Measurements from ENCODE around the gene PTCH1.

The PTCH1 gene

GRCh38 chr9:95491543-95492320, 25.0 kb downstream of the PTCH1 start:
- Histone ChIP-seq H3K9me3 (ENCODE audit: insufficient read depth, low read length) (no peaks in the 10 kb centered on the region; the same call in 1 of the 2 replicates), H3K4me3 (ENCODE audit: insufficient read length, low read depth) (no peak overlapping the region), H3K27me3 (ENCODE audit: insufficient read depth, insufficient read length) (no peaks in the 10 kb centered on the region), H3K9ac (ENCODE audit: insufficient read length, low read depth) (no peak overlapping the region), H3K36me3 (ENCODE audit: insufficient read depth, insufficient read length, low read length) (peaks cover 79% of the 10 kb centered on the region), H3K4me1 (ENCODE audit: insufficient read depth, insufficient read length) (peaks cover 5% of the 10 kb centered on the region)
- no peak for TF ChIP-seq SUZ12 (IDR thresholded peaks at IDR 0.05; ENCODE audit: extremely low read depth, insufficient read depth, insufficient read length)
- TF ChIP-seq ZNF274 (IDR thresholded peaks at IDR 0.05; ENCODE audit: low read depth, low read length): no peak
- no peak for TF ChIP-seq YY1 (IDR thresholded peaks at IDR 0.05; ENCODE audit: insufficient read depth, insufficient read length)
- DNase-seq (ENCODE audit: low read depth, low spot score): no peak

GRCh38 chr9:95488954-95489353, 27.8 kb downstream of the PTCH1 start:
- H3K36me3 ChIP-seq (ENCODE audit: insufficient read depth, insufficient read length, low read length): peaks cover 83% of the 10 kb centered on the region

GRCh38 chr9:95486318-95486717, 30.5 kb downstream of the PTCH1 start:
- no peaks in the 10 kb centered on the region for H3K4me1 ChIP-seq (ENCODE audit: insufficient read depth, insufficient read length)
- no peak overlapping the region for H3K9ac ChIP-seq (ENCODE audit: insufficient read length, low read depth)
- H3K27me3 ChIP-seq (ENCODE audit: insufficient read depth, insufficient read length): no peaks in the 10 kb centered on the region
- no peak overlapping the region for H3K4me3 ChIP-seq (ENCODE audit: insufficient read length, low read depth)
- H3K36me3 ChIP-seq (ENCODE audit: insufficient read depth, insufficient read length, low read length): peaks cover 81% of the 10 kb centered on the region
- no peaks in the 10 kb centered on the region; the same call in 1 of the 2 replicates for H3K9me3 ChIP-seq (ENCODE audit: insufficient read depth, low read length)
- no peak for DNase-seq (ENCODE audit: low read depth, low spot score)
- TF ChIP-seq ZNF274 (IDR thresholded peaks at IDR 0.05; ENCODE audit: low read depth, low read length): no peak

More at GRCh38 chr9:95488954-95489353, 27.8 kb downstream of the PTCH1 start:
- Histone ChIP-seq H3K4me3 (ENCODE audit: insufficient read length, low read depth) (no peak overlapping the region), H3K9ac (ENCODE audit: insufficient read length, low read depth) (no peak overlapping the region), H3K27me3 (ENCODE audit: insufficient read depth, insufficient read length) (no peaks in the 10 kb centered on the region), H3K9me3 (ENCODE audit: insufficient read depth, low read length) (no peaks in the 10 kb centered on the region; the same call in 1 of the 2 replicates), H3K4me1 (ENCODE audit: insufficient read depth, insufficient read length) (no peaks in the 10 kb centered on the region)
- no peak for DNase-seq (ENCODE audit: low read depth, low spot score)
- no peak for TF ChIP-seq ZNF274 (IDR thresholded peaks at IDR 0.05; ENCODE audit: low read depth, low read length)
- no peak for TF ChIP-seq SUZ12 (IDR thresholded peaks at IDR 0.05; ENCODE audit: extremely low read depth, insufficient read depth, insufficient read length)
- TF ChIP-seq YY1 (IDR thresholded peaks at IDR 0.05; ENCODE audit: insufficient read depth, insufficient read length): no peak

GRCh38 chr9:95484225-95484624, 32.5 kb downstream of the PTCH1 start:
- Histone ChIP-seq H3K4me3 (ENCODE audit: insufficient read length, low read depth) (no peak overlapping the region), H3K27me3 (ENCODE audit: insufficient read depth, insufficient read length) (no peaks in the 10 kb centered on the region), H3K4me1 (ENCODE audit: insufficient read depth, insufficient read length) (peaks cover 4% of the 10 kb centered on the region), H3K9me3 (ENCODE audit: insufficient read depth, low read length) (no peaks in the 10 kb centered on the region; the same call in 1 of the 2 replicates), H3K36me3 (ENCODE audit: insufficient read depth, insufficient read length, low read length) (peaks cover 92% of the 10 kb centered on the region), H3K9ac (ENCODE audit: insufficient read length, low read depth) (no peak overlapping the region)
- no peak for TF ChIP-seq SUZ12 (IDR thresholded peaks at IDR 0.05; ENCODE audit: extremely low read depth, insufficient read depth, insufficient read length)
- no peak for TF ChIP-seq ZNF274 (IDR thresholded peaks at IDR 0.05; ENCODE audit: low read depth, low read length)
- TF ChIP-seq YY1 (IDR thresholded peaks at IDR 0.05; ENCODE audit: insufficient read depth, insufficient read length): no peak
- no peak for DNase-seq (ENCODE audit: low read depth, low spot score)

- Histone ChIP-seq H3K9me3 (ENCODE audit: insufficient read depth, low read length) (no peaks in the 10 kb centered on the region; the same call in 1 of the 2 replicates), H3K4me3 (ENCODE audit: insufficient read length, low read depth) (no peak overlapping the region), H3K27me3 (ENCODE audit: insufficient read depth, insufficient read length) (no peaks in the 10 kb centered on the region), H3K36me3 (ENCODE audit: insufficient read depth, insufficient read length, low read length) (peaks cover 93% of the 10 kb centered on the region), H3K4me1 (ENCODE audit: insufficient read depth, insufficient read length) (peaks cover 4% of the 10 kb centered on the region), H3K9ac (ENCODE audit: insufficient read length, low read depth) (no peak overlapping the region)
- DNase-seq (ENCODE audit: low read depth, low spot score): no peak
- no peak for TF ChIP-seq YY1 (IDR thresholded peaks at IDR 0.05; ENCODE audit: insufficient read depth, insufficient read length)
- no peak for TF ChIP-seq ZNF274 (IDR thresholded peaks at IDR 0.05; ENCODE audit: low read depth, low read length)
- no peak for TF ChIP-seq SUZ12 (IDR thresholded peaks at IDR 0.05; ENCODE audit: extremely low read depth, insufficient read depth, insufficient read length)
These were observed 33.3 kb downstream of the PTCH1 start for GRCh38 chr9:95483431-95483830.

- Histone ChIP-seq H3K9ac (ENCODE audit: insufficient read length, low read depth) (no peak overlapping the region), H3K9me3 (ENCODE audit: insufficient read depth, low read length) (no peaks in the 10 kb centered on the region; the same call in 1 of the 2 replicates), H3K27me3 (ENCODE audit: insufficient read depth, insufficient read length) (no peaks in the 10 kb centered on the region), H3K4me3 (ENCODE audit: insufficient read length, low read depth) (no peak overlapping the region), H3K4me1 (ENCODE audit: insufficient read depth, insufficient read length) (peaks cover 9% of the 10 kb centered on the region), H3K36me3 (ENCODE audit: insufficient read depth, insufficient read length, low read length) (peaks cover 95% of the 10 kb centered on the region)
- no peak for DNase-seq (ENCODE audit: low read depth, low spot score)
- TF ChIP-seq YY1 (IDR thresholded peaks at IDR 0.05; ENCODE audit: insufficient read depth, insufficient read length): no peak
- no peak for TF ChIP-seq ZNF274 (IDR thresholded peaks at IDR 0.05; ENCODE audit: low read depth, low read length)
- no peak for TF ChIP-seq SUZ12 (IDR thresholded peaks at IDR 0.05; ENCODE audit: extremely low read depth, insufficient read depth, insufficient read length)
These were observed 34.1 kb downstream of the PTCH1 start for GRCh38 chr9:95482621-95483020.

- Histone ChIP-seq H3K9me3 (ENCODE audit: insufficient read depth, low read length) (no peaks in the 10 kb centered on the region), H3K9ac (ENCODE audit: insufficient read length, low read depth) (no peak overlapping the region), H3K27me3 (ENCODE audit: insufficient read depth, insufficient read length) (no peaks in the 10 kb centered on the region), H3K36me3 (ENCODE audit: insufficient read depth, insufficient read length, low read length) (peaks cover 96% of the 10 kb centered on the region), H3K4me1 (ENCODE audit: insufficient read depth, insufficient read length) (peaks cover 15% of the 10 kb centered on the region), H3K4me3 (ENCODE audit: insufficient read length, low read depth) (no peak overlapping the region)
- TF ChIP-seq ZNF274 (IDR thresholded peaks at IDR 0.05; ENCODE audit: low read depth, low read length) (no peak), YY1 (IDR thresholded peaks at IDR 0.05; ENCODE audit: insufficient read depth, insufficient read length) (no peak), SUZ12 (IDR thresholded peaks at IDR 0.05; ENCODE audit: extremely low read depth, insufficient read depth, insufficient read length) (no peak)
- DNase-seq (ENCODE audit: low read depth, low spot score): no peak
These were observed 35.8 kb downstream of the PTCH1 start for GRCh38 chr9:95481000-95481399.
